Measurements from ENCODE around the gene CDNF. TPM values are rescaled to one million over a fixed set of nuclear protein-coding genes. Genes with fewer than 3 reads are reported as not detected.

Gene CDNF
- total and polyA plus RNA-seq, 10 of the 15 experiments (the other 5 are each of a cell fraction or from before 2014, with no cell fraction given) = 0.08 to 1.9 (median 0.77) TPM

DNA sequence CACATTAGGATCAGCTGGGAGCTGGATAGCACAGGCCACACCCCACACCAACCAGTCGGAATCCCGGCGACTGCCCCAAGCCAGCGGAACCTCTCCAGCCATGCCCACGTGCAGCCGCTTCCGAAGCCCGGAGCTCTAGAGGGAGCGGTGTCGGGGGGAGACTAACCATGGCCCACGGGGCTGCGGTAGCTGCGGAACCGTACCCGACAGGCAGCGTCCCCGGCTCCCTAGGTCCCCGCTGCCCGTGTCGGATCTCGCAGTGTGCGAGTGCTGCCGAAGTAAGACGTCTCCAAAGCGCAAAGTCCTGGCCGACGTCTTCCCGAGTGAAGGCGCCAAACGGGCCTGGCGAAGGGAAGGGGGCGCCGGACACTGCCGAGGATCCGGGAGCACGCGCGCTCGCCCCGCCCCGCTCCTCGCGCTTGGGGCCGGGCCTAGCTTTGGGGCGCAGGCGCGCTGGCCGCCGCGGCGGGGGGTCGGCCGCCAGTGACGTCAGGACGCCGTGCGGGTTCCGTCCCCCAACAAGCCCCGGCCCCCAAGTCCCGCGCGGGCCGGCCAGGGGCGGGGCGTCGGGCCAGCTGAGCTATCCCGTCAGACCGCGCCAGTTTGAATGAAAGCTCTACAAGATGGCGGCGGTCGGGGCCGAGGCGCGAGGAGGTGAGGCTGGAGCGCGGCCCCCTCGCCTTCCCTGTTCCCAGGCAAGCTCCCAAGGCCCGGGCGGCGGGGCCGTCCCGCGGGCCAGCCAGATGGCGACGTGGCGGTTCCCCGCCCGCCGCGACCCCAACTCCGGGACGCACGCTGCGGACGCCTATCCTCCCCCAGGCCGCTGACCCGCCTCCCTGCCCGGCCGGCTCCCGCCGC, 40.7 kb upstream of the CDNF start, which contains the start of gene SUV39H2 (continued):
- TF ChIP-seq IKZF2 (IDR thresholded peaks at IDR 0.05) (peak; percentile 54 to 70; a peak in 3 of 4 replicates), ZZZ3 (IDR thresholded peaks at IDR 0.05; ENCODE audit: control insufficient read depth, insufficient read length, low read depth) (no peak), SMARCA5 (IDR thresholded peaks at IDR 0.05) (peak; percentile 36; the same call in 1 of the 2 replicates), NBN (IDR thresholded peaks at IDR 0.05) (peak; percentile 61), SRF (IDR thresholded peaks at IDR 0.05; ENCODE audit: low read depth in 2 of 2, low read length in 2 of 2) (0 out of 4 replicates have a peak, but pooled peaks of 1 of the 2 experiments have one; percentile 7), STAT1 (conservative IDR thresholded peaks at IDR 0.05) (0 out of 2 replicates have a peak, but pooled peaks have one; percentile 30), NR2F1 (conservative IDR thresholded peaks at IDR 0.05) (0 out of 2 replicates have a peak, but pooled peaks have one; percentile 41), KDM1A (IDR thresholded peaks at IDR 0.05; ENCODE audit: borderline replicate concordance) (no peak), JUNB (IDR thresholded peaks at IDR 0.05) (no peak), TAF1 (IDR thresholded peaks at IDR 0.05; ENCODE audit: borderline replicate concordance, low read depth, low read length) (peak; percentile 88), POU2F2 (IDR thresholded peaks at IDR 0.05; ENCODE audit: borderline replicate concordance, low read depth, low read length) (0 out of 3 replicates have a peak, but pooled peaks have one; percentile 6), DPF2 (IDR thresholded peaks at IDR 0.05) (0 out of 2 replicates have a peak, but pooled peaks have one; percentile 72), HCFC1 (IDR thresholded peaks at IDR 0.05; ENCODE audit: low read length) (0 out of 2 replicates have a peak, but pooled peaks have one; percentile 27), BCL11A (IDR thresholded peaks at IDR 0.05; ENCODE audit: low read depth, low read length) (no peak)
- TF ChIP-seq, protein P1, sequence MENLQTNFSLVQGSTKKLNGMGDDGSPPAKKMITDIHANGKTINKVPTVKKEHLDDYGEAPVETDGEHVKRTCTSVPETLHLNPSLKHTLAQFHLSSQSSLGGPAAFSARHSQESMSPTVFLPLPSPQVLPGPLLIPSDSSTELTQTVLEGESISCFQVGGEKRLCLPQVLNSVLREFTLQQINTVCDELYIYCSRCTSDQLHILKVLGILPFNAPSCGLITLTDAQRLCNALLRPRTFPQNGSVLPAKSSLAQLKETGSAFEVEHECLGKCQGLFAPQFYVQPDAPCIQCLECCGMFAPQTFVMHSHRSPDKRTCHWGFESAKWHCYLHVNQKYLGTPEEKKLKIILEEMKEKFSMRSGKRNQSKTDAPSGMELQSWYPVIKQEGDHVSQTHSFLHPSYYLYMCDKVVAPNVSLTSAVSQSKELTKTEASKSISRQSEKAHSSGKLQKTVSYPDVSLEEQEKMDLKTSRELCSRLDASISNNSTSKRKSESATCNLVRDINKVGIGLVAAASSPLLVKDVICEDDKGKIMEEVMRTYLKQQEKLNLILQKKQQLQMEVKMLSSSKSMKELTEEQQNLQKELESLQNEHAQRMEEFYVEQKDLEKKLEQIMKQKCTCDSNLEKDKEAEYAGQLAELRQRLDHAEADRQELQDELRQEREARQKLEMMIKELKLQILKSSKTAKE (IDR thresholded peaks at IDR 0.05; ENCODE audit: low read depth, poor library complexity, severe bottlenecking) = no peak
- TF ChIP-seq, protein P2, sequence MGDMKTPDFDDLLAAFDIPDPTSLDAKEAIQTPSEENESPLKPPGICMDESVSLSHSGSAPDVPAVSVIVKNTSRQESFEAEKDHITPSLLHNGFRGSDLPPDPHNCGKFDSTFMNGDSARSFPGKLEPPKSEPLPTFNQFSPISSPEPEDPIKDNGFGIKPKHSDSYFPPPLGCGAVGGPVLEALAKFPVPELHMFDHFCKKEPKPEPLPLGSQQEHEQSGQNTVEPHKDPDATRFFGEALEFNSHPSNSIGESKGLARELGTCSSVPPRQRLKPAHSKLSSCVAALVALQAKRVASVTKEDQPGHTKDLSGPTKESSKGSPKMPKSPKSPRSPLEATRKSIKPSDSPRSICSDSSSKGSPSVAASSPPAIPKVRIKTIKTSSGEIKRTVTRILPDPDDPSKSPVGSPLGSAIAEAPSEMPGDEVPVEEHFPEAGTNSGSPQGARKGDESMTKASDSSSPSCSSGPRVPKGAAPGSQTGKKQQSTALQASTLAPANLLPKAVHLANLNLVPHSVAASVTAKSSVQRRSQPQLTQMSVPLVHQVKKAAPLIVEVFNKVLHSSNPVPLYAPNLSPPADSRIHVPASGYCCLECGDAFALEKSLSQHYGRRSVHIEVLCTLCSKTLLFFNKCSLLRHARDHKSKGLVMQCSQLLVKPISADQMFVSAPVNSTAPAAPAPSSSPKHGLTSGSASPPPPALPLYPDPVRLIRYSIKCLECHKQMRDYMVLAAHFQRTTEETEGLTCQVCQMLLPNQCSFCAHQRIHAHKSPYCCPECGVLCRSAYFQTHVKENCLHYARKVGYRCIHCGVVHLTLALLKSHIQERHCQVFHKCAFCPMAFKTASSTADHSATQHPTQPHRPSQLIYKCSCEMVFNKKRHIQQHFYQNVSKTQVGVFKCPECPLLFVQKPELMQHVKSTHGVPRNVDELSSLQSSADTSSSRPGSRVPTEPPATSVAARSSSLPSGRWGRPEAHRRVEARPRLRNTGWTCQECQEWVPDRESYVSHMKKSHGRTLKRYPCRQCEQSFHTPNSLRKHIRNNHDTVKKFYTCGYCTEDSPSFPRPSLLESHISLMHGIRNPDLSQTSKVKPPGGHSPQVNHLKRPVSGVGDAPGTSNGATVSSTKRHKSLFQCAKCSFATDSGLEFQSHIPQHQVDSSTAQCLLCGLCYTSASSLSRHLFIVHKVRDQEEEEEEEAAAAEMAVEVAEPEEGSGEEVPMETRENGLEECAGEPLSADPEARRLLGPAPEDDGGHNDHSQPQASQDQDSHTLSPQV (IDR thresholded peaks at IDR 0.05) = 0 out of 2 replicates have a peak, but pooled peaks have one; percentile 47
- TF ChIP-seq, protein P3, sequence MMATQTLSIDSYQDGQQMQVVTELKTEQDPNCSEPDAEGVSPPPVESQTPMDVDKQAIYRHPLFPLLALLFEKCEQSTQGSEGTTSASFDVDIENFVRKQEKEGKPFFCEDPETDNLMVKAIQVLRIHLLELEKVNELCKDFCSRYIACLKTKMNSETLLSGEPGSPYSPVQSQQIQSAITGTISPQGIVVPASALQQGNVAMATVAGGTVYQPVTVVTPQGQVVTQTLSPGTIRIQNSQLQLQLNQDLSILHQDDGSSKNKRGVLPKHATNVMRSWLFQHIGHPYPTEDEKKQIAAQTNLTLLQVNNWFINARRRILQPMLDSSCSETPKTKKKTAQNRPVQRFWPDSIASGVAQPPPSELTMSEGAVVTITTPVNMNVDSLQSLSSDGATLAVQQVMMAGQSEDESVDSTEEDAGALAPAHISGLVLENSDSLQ (IDR thresholded peaks at IDR 0.05) = peak; percentile 54
- TF ChIP-seq, protein P4, sequence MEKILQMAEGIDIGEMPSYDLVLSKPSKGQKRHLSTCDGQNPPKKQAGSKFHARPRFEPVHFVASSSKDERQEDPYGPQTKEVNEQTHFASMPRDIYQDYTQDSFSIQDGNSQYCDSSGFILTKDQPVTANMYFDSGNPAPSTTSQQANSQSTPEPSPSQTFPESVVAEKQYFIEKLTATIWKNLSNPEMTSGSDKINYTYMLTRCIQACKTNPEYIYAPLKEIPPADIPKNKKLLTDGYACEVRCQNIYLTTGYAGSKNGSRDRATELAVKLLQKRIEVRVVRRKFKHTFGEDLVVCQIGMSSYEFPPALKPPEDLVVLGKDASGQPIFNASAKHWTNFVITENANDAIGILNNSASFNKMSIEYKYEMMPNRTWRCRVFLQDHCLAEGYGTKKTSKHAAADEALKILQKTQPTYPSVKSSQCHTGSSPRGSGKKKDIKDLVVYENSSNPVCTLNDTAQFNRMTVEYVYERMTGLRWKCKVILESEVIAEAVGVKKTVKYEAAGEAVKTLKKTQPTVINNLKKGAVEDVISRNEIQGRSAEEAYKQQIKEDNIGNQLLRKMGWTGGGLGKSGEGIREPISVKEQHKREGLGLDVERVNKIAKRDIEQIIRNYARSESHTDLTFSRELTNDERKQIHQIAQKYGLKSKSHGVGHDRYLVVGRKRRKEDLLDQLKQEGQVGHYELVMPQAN (conservative IDR thresholded peaks at IDR 0.05) = peak; percentile 98
- TF ChIP-seq, protein P5, sequence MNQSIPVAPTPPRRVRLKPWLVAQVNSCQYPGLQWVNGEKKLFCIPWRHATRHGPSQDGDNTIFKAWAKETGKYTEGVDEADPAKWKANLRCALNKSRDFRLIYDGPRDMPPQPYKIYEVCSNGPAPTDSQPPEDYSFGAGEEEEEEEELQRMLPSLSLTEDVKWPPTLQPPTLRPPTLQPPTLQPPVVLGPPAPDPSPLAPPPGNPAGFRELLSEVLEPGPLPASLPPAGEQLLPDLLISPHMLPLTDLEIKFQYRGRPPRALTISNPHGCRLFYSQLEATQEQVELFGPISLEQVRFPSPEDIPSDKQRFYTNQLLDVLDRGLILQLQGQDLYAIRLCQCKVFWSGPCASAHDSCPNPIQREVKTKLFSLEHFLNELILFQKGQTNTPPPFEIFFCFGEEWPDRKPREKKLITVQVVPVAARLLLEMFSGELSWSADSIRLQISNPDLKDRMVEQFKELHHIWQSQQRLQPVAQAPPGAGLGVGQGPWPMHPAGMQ (IDR thresholded peaks at IDR 0.05; ENCODE audit: borderline replicate concordance) = no peak
